ENCODE results near the gene CDC25A.

DNA sequence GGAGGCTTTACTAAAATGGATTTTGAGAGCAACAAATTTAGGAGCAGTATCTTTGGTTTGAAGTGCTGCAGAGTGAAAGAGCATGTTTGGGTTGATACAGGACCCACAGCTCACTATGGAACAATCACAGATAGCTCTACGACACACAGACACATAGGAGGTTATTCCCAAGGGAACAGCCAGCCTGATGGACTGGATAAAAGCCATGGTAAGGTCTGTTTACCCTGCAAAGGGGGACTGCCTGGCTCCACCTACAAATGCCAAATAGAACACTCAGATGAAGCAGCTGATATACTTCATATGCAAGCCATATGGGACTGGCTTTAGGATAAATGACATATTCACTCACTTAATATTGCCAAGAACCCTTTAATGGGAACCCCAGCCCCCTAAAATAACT lies 75.4 kb downstream of the CDC25A start:
- TF ChIP-seq TOE1 (IDR thresholded peaks at IDR 0.05; ENCODE audit: borderline replicate concordance) (no peak), TOE1 (CRISPR knock-in tag; IDR thresholded peaks at IDR 0.05; ENCODE audit: borderline replicate concordance, low read depth) (no peak), MXD1 (CRISPR knock-in tag; IDR thresholded peaks at IDR 0.05; ENCODE audit: borderline replicate concordance, poor library complexity, severe bottlenecking) (no peak), MXI1 (IDR thresholded peaks at IDR 0.05; ENCODE audit: low read depth, low read length) (no peak), YY1 (IDR thresholded peaks at IDR 0.05; ENCODE audit: borderline replicate concordance in 1 of 3, control insufficient read depth in 1 of 3, extremely low read depth in 1 of 3, insufficient read depth in 3 of 3, insufficient read length in 1 of 3, insufficient replicate concordance in 2 of 3, low read depth in 1 of 3, low read length in 2 of 3) (no peak), ZNF274 (IDR thresholded peaks at IDR 0.05; ENCODE audit: borderline replicate concordance, low read depth, low read length) (no peak), POLR2A (conservative IDR thresholded peaks at IDR 0.05) (no peak), KDM1A (IDR thresholded peaks at IDR 0.05) (no peak), WHSC1 (IDR thresholded peaks at IDR 0.05; ENCODE audit: low read length) (no peak), SMARCA5 (IDR thresholded peaks at IDR 0.05) (no peak)
- TF ChIP-seq, protein P1, sequence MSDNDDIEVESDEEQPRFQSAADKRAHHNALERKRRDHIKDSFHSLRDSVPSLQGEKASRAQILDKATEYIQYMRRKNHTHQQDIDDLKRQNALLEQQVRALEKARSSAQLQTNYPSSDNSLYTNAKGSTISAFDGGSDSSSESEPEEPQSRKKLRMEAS (CRISPR knock-in tag; IDR thresholded peaks at IDR 0.05), result no peak
- TF ChIP-seq, protein P2, sequence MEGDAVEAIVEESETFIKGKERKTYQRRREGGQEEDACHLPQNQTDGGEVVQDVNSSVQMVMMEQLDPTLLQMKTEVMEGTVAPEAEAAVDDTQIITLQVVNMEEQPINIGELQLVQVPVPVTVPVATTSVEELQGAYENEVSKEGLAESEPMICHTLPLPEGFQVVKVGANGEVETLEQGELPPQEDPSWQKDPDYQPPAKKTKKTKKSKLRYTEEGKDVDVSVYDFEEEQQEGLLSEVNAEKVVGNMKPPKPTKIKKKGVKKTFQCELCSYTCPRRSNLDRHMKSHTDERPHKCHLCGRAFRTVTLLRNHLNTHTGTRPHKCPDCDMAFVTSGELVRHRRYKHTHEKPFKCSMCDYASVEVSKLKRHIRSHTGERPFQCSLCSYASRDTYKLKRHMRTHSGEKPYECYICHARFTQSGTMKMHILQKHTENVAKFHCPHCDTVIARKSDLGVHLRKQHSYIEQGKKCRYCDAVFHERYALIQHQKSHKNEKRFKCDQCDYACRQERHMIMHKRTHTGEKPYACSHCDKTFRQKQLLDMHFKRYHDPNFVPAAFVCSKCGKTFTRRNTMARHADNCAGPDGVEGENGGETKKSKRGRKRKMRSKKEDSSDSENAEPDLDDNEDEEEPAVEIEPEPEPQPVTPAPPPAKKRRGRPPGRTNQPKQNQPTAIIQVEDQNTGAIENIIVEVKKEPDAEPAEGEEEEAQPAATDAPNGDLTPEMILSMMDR (IDR thresholded peaks at IDR 0.05 in 2 of 3, conservative IDR thresholded peaks at IDR 0.05 in 1 of 3; ENCODE audit: insufficient read depth in 2 of 3, low read depth in 1 of 3, low read length in 3 of 3), result no peak
